ENCODE data around the gene RAP1GAP.
A peak's percentile ranks its signal among the peaks of the same experiment; 100 is the strongest.

RAP1GAP gene

DNA sequence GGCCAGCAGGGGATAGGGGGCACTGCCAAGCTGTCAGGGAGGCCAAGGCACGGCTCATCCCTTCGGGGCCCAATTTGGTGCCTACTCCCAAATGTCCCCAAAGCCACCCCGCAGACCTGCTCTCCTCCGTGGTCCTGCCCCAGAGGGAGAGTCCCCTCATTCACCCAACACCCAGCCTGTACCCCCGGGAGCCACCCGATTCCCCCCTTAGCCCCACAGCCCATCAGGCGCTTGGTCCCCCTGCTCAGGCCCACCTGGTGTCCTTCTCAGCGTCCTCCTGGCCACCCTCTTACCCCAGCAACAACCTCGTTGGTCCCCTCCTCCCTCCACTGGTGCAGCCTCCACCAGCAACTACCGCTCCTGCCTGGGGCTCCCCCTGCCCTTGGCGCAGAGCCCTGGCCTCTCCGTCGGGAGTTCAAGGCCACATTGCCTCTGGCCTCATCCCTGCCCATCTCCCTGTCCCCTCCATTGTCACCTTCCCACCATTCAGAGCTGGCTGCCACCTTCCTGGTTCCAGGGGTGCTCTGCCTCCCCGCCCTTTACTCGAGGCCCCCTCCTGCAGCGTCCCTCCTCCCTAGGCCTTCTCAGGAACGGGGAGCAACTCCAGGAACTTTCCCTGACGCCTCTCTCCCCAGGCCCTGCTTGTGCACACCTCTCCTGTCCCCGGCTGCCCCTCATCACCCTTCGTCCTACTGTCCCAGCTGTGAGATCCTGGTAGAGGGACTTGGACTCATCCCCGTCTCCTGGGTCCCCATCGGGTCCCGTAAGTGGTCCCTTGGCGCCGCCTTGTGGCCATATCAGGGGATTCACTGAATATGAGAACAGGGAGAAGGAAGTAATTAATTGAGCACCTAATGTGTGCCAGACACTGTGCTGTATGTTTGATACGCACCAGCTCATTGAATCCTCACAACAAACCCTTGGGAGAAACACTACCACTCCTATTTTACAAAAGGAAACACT, 73.9 kb downstream of the RAP1GAP start:
- Histone ChIP-seq H3K9me3 (ENCODE audit: severe bottlenecking) (no peaks in the 10 kb centered on the region), H3K4me3 (ENCODE audit: low read depth, low read length) (no peak overlapping the region), H3K27ac (no peak overlapping the region), H3K27me3 (ENCODE audit: insufficient read depth, low read depth, severe bottlenecking) (no peaks in the 10 kb centered on the region), H3K36me3 (peaks cover 3% of the 10 kb centered on the region)
- DNase-seq, result peak; percentile 82
- TF ChIP-seq, protein P1, sequence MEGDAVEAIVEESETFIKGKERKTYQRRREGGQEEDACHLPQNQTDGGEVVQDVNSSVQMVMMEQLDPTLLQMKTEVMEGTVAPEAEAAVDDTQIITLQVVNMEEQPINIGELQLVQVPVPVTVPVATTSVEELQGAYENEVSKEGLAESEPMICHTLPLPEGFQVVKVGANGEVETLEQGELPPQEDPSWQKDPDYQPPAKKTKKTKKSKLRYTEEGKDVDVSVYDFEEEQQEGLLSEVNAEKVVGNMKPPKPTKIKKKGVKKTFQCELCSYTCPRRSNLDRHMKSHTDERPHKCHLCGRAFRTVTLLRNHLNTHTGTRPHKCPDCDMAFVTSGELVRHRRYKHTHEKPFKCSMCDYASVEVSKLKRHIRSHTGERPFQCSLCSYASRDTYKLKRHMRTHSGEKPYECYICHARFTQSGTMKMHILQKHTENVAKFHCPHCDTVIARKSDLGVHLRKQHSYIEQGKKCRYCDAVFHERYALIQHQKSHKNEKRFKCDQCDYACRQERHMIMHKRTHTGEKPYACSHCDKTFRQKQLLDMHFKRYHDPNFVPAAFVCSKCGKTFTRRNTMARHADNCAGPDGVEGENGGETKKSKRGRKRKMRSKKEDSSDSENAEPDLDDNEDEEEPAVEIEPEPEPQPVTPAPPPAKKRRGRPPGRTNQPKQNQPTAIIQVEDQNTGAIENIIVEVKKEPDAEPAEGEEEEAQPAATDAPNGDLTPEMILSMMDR (IDR thresholded peaks at IDR 0.05; ENCODE audit: low read depth, low read length), result peak; percentile 68

DNA sequence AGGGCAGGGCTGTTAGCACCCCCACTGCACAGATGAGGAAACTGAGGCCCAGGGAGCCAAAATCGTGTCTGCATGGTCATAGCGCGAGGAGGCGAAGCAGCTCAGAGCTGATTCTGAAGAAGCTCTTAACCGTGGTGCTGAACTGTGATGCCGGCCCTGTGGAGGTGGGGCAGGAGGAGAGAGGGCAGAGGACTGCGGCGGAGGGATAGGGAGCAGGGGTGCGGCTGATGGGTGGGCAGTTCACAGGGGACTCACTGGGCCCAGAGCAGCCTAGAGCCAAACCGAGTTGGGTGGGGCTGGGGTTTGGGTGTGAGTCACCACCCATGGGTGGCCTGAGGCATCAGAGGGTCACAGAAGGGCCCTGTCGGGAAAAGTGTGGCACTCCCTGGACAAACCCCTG, 74.7 kb downstream of the RAP1GAP start:
- H3K4me3 ChIP-seq (ENCODE audit: low read depth, low read length), result no peak overlapping the region
- peaks cover 3% of the 10 kb centered on the region for H3K36me3 ChIP-seq
- no peak for DNase-seq
- H3K9me3 ChIP-seq (ENCODE audit: severe bottlenecking), result no peaks in the 10 kb centered on the region
- no peak overlapping the region for H3K27ac ChIP-seq
- TF ChIP-seq, protein P1 (IDR thresholded peaks at IDR 0.05; ENCODE audit: low read depth, low read length), result no peak
- no peaks in the 10 kb centered on the region for H3K27me3 ChIP-seq (ENCODE audit: insufficient read depth, low read depth, severe bottlenecking)

DNA sequence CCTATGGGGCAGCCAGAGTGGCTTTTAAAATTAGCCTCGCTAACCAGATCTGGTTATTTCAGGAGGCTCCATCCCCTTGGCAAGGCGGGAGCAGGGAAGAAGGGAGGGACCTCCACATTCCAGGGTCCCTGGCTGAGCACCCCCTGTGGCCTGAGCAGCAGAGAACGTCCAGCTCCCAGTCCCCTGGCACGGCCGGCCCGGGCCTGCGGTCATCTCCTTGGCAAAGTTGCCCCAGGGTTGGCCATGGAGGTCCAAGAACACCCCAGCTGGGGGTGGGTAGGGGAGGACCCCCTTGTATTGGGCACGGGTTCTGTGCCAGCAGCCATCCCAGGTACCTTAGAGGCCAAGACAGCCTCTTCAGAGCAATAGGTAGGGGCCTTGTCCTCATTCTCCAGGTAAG, 75.9 kb downstream of the RAP1GAP start:
- peak overlapping the region; percentile 46 for H3K27ac ChIP-seq
- H3K4me3 ChIP-seq (ENCODE audit: low read depth, low read length), result no peak overlapping the region
- H3K27me3 ChIP-seq (ENCODE audit: insufficient read depth, low read depth, severe bottlenecking), result no peaks in the 10 kb centered on the region
- peaks cover 3% of the 10 kb centered on the region for H3K36me3 ChIP-seq
- no peaks in the 10 kb centered on the region for H3K9me3 ChIP-seq (ENCODE audit: severe bottlenecking)
- DNase-seq, result no peak
- TF ChIP-seq, protein P1 (IDR thresholded peaks at IDR 0.05; ENCODE audit: low read depth, low read length), result no peak

DNA sequence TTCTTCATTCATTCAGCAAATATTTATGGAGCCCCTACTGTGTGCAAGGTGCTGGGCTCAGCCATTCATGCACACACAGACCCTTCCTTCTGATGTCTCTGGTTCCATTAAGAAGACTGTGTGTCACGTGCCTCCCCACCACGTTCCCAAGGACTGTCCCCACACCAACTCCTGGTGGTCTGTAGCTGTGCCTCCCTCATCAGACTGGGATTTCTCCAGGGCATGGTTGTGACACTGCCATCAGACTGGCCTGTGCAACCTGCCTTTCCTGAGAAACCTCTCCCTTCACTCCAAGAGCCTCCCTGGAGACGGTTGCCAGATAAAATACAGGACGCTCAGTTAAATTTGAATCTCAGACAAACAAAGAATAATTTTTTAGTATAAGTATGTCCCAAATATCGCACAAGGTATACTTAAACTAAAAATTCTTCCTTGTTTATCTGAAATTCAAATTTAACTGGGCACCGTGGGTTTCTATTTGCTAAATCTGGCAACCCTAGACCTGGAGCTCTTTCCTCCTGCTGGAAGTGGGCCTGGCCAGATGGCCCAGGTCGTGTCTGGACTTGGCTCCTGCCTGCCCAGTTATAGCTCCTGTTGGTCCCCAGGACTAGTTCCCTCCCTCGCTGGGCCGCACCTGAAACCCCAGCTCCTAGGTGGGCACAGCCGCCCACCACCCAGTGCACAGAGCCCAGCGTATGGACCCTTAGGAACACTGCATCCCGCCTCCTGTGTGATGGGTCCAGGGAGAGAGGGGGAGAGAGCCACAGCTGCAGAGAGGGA, 76.9 kb downstream of the RAP1GAP start:
- peak; percentile 42 for DNase-seq
- peaks cover 3% of the 10 kb centered on the region for H3K36me3 ChIP-seq
- peak overlapping the region; percentile 46 for H3K27ac ChIP-seq
- TF ChIP-seq, protein P1 (IDR thresholded peaks at IDR 0.05; ENCODE audit: low read depth, low read length), result no peak
- no peak overlapping the region for H3K4me3 ChIP-seq (ENCODE audit: low read depth, low read length)
- H3K9me3 ChIP-seq (ENCODE audit: severe bottlenecking), result no peaks in the 10 kb centered on the region
- no peaks in the 10 kb centered on the region for H3K27me3 ChIP-seq (ENCODE audit: insufficient read depth, low read depth, severe bottlenecking)

DNA sequence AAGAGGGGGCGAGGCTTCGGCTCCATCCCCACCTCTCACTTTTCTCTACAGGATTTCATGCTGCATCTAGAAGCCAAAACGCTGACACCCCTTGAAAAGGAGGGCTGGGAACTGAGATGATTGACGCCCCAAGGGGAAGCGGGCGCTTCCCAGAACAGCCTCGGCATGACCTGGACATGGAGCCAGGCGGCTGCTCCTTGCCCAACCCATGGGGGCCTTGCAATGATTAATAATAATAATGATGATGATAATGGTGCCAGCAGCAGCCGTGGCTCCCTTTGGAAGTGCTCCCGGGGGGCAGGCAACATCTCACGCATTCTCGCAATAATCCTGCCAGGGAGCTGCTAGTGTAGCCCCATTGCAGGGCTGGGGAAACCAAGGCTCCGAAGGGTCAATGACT, 78.2 kb downstream of the RAP1GAP start:
- H3K27me3 ChIP-seq (ENCODE audit: insufficient read depth, low read depth, severe bottlenecking), result no peaks in the 10 kb centered on the region
- H3K36me3 ChIP-seq, result no peaks in the 10 kb centered on the region; the same call in 1 of the 2 replicates
- H3K4me3 ChIP-seq (ENCODE audit: low read depth, low read length), result no peak overlapping the region
- TF ChIP-seq, protein P1 (IDR thresholded peaks at IDR 0.05; ENCODE audit: low read depth, low read length), result no peak
- H3K27ac ChIP-seq, result no peak overlapping the region
- no peak for DNase-seq
- H3K9me3 ChIP-seq (ENCODE audit: severe bottlenecking), result no peaks in the 10 kb centered on the region

Measured in WERI-Rb-1 (cell line).